ENCODE data around the gene CCR4. TPM values are rescaled to one million over a fixed set of nuclear protein-coding genes. Genes with fewer than 3 reads are reported as not detected.

Gene CCR4
- total RNA-seq, 3 donors from 2014 or later (not counting 1 experiment from before 2014, with no cell fraction given) = 0.52 to 2.5 (median 1.4) TPM

Other genes with a start within 250 kb of the CCR4 start
- under 1 TPM in 1 of 3 donors, not detected in 2; 0.05 TPM for gene TRIM71, start 133.6 kb upstream of the CCR4 start, total RNA-seq
- 10 to 100 TPM; 27.6 to 39.3 (median 35.2) TPM for gene GLB1, start 145.5 kb downstream of the CCR4 start, total RNA-seq
- gene TMPPE, start 145.5 kb downstream of the CCR4 start, total RNA-seq = 10 to 100 TPM in 2 of 3 donors, 1 to 10 TPM in 1; 8.8 to 12.6 (median 12.0) TPM
- gene CRTAP, start 162.4 kb downstream of the CCR4 start, total RNA-seq = 10 to 100 TPM; 32.4 to 38.2 (median 37.9) TPM